Measurements from ENCODE around the gene IGSF21.

The IGSF21 gene

DNA sequence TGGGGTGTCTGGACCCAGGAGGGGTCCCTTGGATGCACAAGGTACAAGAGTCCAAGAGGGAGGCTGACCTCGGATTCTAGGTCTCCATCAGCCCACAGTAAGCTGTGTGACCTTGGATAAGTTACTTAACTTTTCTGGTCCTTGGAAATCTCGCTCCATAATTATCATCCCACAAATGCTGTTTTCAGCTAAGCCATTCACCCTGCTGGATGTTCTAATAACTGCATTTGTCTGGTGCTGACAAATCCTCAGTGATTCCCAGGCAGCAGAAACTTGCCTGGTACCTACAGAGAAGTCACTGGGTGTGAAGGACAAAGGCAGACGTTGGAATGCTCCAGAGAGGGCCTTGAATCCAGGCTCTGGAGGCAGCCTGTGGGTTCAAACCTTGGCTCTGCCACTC is 89.7 kb downstream of the IGSF21 start:
- Histone ChIP-seq H3K27me3 (ENCODE audit: control insufficient read depth, insufficient read depth, low read length) (peaks cover 13% of the 10 kb centered on the region; the same call in 1 of the 2 replicates), H3K9ac (ENCODE audit: low read length) (no peak overlapping the region), H3K27ac (ENCODE audit: low read depth, low read length) (no peak overlapping the region), H3K36me3 (ENCODE audit: control insufficient read depth, insufficient read depth, low read length) (no peaks in the 10 kb centered on the region), H3K9me3 (ENCODE audit: control insufficient read depth, insufficient read depth, low read depth, low read length) (no peaks in the 10 kb centered on the region), H3K4me3 (ENCODE audit: low read depth, low read length) (no peak overlapping the region), H3K4me1 (ENCODE audit: control insufficient read depth, insufficient read depth, low read length) (peaks cover 15% of the 10 kb centered on the region)

DNA sequence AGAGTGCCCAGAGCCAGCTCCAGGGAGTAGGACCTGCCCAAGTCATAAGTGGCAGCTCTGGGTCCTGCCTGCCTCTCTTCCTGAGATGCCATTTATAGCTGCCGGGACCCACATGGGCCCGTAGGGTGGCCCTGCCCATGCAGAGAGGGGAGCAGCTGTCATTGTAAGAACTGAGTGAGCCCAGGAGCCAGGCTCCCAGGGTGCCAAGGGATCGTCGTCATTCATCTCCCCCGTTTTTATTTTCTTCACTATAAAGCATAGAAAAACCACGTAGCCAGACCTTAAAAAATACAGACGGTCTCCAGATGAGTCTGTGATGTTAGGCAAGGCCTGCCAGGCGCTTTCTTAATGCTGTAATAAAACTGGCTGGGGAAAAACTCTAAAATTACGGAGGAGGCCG is 90.7 kb downstream of the IGSF21 start:
- H3K9me3 ChIP-seq (ENCODE audit: control insufficient read depth, insufficient read depth, low read depth, low read length) = no peaks in the 10 kb centered on the region
- H3K4me1 ChIP-seq (ENCODE audit: control insufficient read depth, insufficient read depth, low read length) = peaks cover 10% of the 10 kb centered on the region
- peaks cover 13% of the 10 kb centered on the region; the same call in 1 of the 2 replicates for H3K27me3 ChIP-seq (ENCODE audit: control insufficient read depth, insufficient read depth, low read length)
- H3K36me3 ChIP-seq (ENCODE audit: control insufficient read depth, insufficient read depth, low read length) = no peaks in the 10 kb centered on the region
- no peak overlapping the region for H3K27ac ChIP-seq (ENCODE audit: low read depth, low read length)
- no peak overlapping the region for H3K4me3 ChIP-seq (ENCODE audit: low read depth, low read length)
- no peak overlapping the region for H3K9ac ChIP-seq (ENCODE audit: low read length)

DNA sequence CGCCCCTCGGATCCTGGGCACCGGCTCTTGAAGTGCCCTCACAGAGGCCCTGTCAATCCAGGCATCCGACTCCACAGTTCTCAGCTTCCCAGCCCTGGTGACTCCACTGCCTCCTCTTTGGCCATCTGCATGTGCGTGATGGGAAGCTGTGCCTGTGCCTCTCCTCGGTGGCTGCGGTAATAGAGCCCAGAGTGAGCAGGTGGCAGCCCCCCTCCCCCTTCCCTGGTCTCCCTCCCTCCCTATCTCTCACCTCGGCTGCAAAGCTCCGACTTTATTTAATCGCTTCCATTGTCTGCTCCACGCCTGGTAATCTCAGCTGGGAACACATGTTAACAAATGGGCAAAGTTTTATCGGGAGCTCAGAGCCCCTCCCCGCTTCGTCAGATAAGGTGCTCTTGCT is 91.9 kb downstream of the IGSF21 start:
- no peaks in the 10 kb centered on the region for H3K36me3 ChIP-seq (ENCODE audit: control insufficient read depth, insufficient read depth, low read length)
- H3K27me3 ChIP-seq (ENCODE audit: control insufficient read depth, insufficient read depth, low read length) = peaks cover 13% of the 10 kb centered on the region; the same call in 1 of the 2 replicates
- H3K9ac ChIP-seq (ENCODE audit: low read length) = no peak overlapping the region
- H3K4me3 ChIP-seq (ENCODE audit: low read depth, low read length) = no peak overlapping the region
- H3K27ac ChIP-seq (ENCODE audit: low read depth, low read length) = no peak overlapping the region
- no peaks in the 10 kb centered on the region for H3K9me3 ChIP-seq (ENCODE audit: control insufficient read depth, insufficient read depth, low read depth, low read length)
- peaks cover 12% of the 10 kb centered on the region for H3K4me1 ChIP-seq (ENCODE audit: control insufficient read depth, insufficient read depth, low read length)

DNA sequence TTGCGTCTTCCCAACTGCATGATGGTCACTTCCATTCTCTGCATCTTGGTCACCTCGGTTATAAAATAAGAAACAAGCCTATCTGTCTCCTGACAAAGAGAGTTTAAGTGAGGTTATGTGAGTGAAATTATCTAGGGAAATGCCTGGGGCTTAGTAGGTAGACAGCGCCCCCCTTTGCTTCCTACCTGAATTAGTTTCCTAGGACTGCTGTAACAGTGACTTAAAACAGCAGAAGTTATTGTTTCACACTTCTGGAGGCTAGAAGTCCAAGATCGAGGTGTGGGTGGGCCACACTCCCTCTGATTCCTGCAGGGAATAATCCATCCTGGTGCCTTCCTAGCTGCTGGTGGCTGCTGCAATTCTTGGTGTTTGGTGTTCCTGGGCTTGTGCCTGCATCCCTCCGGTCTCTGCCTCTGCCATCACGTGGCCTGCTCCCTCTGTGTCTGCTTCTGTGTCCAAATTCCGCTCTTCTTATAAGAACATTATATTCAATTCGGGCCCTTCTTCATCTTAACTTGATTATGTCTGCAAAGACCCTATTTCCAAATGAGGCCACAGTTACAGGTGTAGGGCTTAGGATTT is 92.6 kb downstream of the IGSF21 start:
- Histone ChIP-seq H3K27ac (ENCODE audit: low read depth, low read length) (no peak overlapping the region), H3K9ac (ENCODE audit: low read length) (no peak overlapping the region), H3K9me3 (ENCODE audit: control insufficient read depth, insufficient read depth, low read depth, low read length) (no peaks in the 10 kb centered on the region), H3K27me3 (ENCODE audit: control insufficient read depth, insufficient read depth, low read length) (peaks cover 10% of the 10 kb centered on the region; the same call in 1 of the 2 replicates), H3K36me3 (ENCODE audit: control insufficient read depth, insufficient read depth, low read length) (no peaks in the 10 kb centered on the region), H3K4me3 (ENCODE audit: low read depth, low read length) (no peak overlapping the region), H3K4me1 (ENCODE audit: control insufficient read depth, insufficient read depth, low read length) (peaks cover 18% of the 10 kb centered on the region)

DNA sequence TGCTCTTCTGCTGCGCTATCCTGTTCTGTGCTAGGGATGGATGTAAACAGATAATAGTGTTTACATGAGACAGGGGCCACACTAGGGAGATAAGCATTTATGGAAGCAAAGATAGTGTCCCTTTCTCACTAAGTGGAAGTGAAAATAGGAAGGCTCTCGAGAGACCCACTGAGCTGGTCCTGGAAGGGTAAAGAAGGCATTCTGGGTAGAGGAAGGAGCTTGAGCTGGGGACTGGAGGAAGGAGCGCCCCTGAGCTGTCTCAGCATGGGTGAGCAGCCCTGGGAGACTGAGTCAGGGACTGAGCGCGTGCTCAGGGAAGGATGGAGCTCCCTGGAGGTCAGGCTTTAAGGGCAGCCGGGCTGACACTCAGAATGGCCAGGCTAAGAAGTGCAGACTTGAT is 93.3 kb downstream of the IGSF21 start:
- Histone ChIP-seq H3K27me3 (ENCODE audit: control insufficient read depth, insufficient read depth, low read length) (peaks cover 3% of the 10 kb centered on the region; the same call in 1 of the 2 replicates), H3K9me3 (ENCODE audit: control insufficient read depth, insufficient read depth, low read depth, low read length) (no peaks in the 10 kb centered on the region), H3K4me1 (ENCODE audit: control insufficient read depth, insufficient read depth, low read length) (peaks cover 20% of the 10 kb centered on the region), H3K27ac (ENCODE audit: low read depth, low read length) (no peak overlapping the region), H3K9ac (ENCODE audit: low read length) (no peak overlapping the region), H3K36me3 (ENCODE audit: control insufficient read depth, insufficient read depth, low read length) (no peaks in the 10 kb centered on the region), H3K4me3 (ENCODE audit: low read depth, low read length) (no peak overlapping the region)

DNA sequence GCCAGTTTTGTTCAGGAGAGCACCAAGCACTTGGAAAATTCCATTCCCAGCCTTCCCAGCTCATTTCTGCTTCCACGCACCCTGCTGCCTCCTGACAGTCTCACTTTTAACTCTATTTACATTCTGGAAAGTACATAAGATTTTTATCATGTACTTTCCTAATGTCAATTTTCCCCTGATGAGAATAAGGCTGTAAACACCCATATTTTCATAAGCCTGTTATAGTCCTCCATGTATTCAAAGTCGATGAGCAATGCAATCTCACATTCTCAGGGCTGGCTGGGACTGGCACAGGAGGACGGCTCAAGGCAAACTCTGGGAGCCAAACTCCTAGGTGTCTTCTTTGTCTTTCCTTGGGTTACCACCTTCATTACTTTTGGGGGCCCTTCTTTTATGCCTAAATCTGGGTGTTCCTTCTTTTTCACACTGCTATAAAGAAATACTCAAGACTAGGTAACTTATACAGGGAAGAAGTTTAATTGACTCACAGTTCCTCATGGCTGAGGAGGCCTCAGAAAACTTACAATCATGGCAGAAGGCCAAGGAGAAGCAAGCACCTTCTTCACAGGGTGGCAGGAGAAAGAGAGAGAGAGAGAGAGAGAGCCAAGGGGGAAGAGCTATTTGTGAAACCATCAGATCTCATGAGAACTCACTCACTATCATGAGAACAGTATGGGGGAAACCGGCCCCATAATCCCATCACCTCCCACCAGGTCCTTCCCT is 94.6 kb downstream of the IGSF21 start:
- no peaks in the 10 kb centered on the region; the same call in 1 of the 2 replicates for H3K27me3 ChIP-seq (ENCODE audit: control insufficient read depth, insufficient read depth, low read length)
- no peaks in the 10 kb centered on the region for H3K36me3 ChIP-seq (ENCODE audit: control insufficient read depth, insufficient read depth, low read length)

DNA sequence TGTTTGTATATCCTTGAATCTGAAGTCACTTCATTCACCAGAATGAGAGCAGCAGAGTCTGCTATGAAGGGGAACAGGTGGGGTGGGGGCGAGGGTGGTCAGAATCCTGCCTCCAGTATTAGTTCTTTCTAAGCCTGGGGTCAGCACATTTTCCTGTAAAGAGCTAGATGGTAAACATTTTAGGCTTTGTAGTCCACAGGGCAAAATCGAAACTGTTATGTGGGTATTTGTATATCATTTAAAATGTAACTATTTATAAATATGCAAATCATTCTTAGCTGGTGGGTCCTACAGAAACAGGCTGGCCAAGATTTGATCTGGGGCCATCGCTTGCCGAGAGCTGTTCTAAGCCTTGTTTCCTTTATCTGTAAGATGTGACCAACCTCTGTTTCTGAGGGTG is 96.0 kb downstream of the IGSF21 start:
- H3K9ac ChIP-seq (ENCODE audit: low read length) = no peak overlapping the region
- H3K4me1 ChIP-seq (ENCODE audit: control insufficient read depth, insufficient read depth, low read length) = peaks cover 24% of the 10 kb centered on the region
- no peaks in the 10 kb centered on the region for H3K27me3 ChIP-seq (ENCODE audit: control insufficient read depth, insufficient read depth, low read length)
- no peak overlapping the region for H3K27ac ChIP-seq (ENCODE audit: low read depth, low read length)
- H3K36me3 ChIP-seq (ENCODE audit: control insufficient read depth, insufficient read depth, low read length) = no peaks in the 10 kb centered on the region
- H3K9me3 ChIP-seq (ENCODE audit: control insufficient read depth, insufficient read depth, low read depth, low read length) = peaks cover 7% of the 10 kb centered on the region
- no peak overlapping the region for H3K4me3 ChIP-seq (ENCODE audit: low read depth, low read length)

More for the DNA sequence above, 94.6 kb downstream of the IGSF21 start:
- Histone ChIP-seq H3K27ac (ENCODE audit: low read depth, low read length) (no peak overlapping the region), H3K9ac (ENCODE audit: low read length) (no peak overlapping the region), H3K4me3 (ENCODE audit: low read depth, low read length) (no peak overlapping the region), H3K4me1 (ENCODE audit: control insufficient read depth, insufficient read depth, low read length) (peaks cover 21% of the 10 kb centered on the region), H3K9me3 (ENCODE audit: control insufficient read depth, insufficient read depth, low read depth, low read length) (peaks cover 7% of the 10 kb centered on the region)

DNA sequence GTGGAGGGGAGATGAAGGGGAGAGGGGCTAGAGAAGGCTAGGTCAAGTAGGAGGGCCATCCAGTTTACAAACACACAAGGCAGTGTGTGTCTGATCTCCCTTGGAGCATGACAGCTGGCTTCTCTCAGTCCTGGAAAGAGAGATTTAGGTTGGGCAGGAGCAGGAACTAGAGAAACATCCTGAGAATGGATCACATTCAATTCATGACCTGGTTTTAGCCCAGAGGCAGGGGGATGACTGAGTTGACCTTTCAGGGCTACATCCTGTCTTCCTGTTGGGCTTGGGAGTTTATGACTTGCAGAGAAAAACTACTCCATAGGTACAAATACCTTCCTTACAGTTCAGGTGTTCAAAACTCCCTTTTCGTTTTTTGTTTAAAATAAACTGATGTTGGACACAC is 97.0 kb downstream of the IGSF21 start:
- Histone ChIP-seq H3K36me3 (ENCODE audit: control insufficient read depth, insufficient read depth, low read length) (no peaks in the 10 kb centered on the region), H3K4me3 (ENCODE audit: low read depth, low read length) (no peak overlapping the region), H3K27me3 (ENCODE audit: control insufficient read depth, insufficient read depth, low read length) (no peaks in the 10 kb centered on the region), H3K9ac (ENCODE audit: low read length) (no peak overlapping the region), H3K27ac (ENCODE audit: low read depth, low read length) (no peak overlapping the region), H3K4me1 (ENCODE audit: control insufficient read depth, insufficient read depth, low read length) (peaks cover 19% of the 10 kb centered on the region), H3K9me3 (ENCODE audit: control insufficient read depth, insufficient read depth, low read depth, low read length) (peaks cover 7% of the 10 kb centered on the region)

DNA sequence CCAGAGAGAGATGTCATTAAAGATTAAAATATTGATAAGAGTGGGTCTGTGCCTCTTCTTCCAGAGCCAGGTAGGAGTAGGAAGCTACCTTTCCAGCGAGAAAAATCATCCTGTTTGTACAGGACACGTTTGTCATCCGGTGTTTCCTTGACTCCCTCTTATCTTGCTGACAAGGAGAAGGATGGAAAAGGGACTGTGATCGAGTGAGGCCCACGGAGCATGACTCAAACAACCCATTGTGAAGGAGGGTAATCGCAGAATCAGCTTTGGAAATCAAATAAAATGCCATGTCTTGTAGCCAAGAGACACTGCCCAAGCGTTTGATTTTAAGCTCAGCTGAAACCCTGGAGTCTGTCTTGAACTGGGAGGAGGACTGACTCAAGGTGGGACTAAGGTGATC is 97.7 kb downstream of the IGSF21 start:
- no peak overlapping the region for H3K9ac ChIP-seq (ENCODE audit: low read length)
- peaks cover 14% of the 10 kb centered on the region for H3K4me1 ChIP-seq (ENCODE audit: control insufficient read depth, insufficient read depth, low read length)
- no peak overlapping the region for H3K4me3 ChIP-seq (ENCODE audit: low read depth, low read length)
- no peak overlapping the region for H3K27ac ChIP-seq (ENCODE audit: low read depth, low read length)
- no peaks in the 10 kb centered on the region for H3K36me3 ChIP-seq (ENCODE audit: control insufficient read depth, insufficient read depth, low read length)
- H3K27me3 ChIP-seq (ENCODE audit: control insufficient read depth, insufficient read depth, low read length) = no peaks in the 10 kb centered on the region
- peaks cover 7% of the 10 kb centered on the region for H3K9me3 ChIP-seq (ENCODE audit: control insufficient read depth, insufficient read depth, low read depth, low read length)

DNA sequence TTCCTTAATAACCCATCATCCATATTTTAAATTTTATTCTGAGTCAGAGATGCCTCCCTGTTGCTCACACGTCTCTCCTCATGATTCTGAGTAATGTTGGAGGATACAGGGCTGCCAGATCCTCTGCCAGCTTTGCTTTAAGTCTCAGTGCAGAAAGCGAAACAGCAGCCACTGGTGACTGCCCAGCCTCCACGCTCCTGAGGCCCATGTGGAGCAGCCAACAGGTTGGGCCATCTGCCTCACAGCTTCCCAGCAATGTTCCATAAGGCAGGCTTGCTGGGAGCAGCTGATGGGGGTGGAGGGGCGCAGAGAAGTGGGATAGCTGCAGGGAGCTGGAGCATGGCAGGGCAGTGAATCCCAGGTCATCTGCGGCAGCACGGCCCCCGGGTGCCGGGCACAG is 104.2 kb downstream of the IGSF21 start:
- no peaks in the 10 kb centered on the region for H3K36me3 ChIP-seq (ENCODE audit: control insufficient read depth, insufficient read depth, low read length)
- no peak overlapping the region for H3K9ac ChIP-seq (ENCODE audit: low read length)
- H3K9me3 ChIP-seq (ENCODE audit: control insufficient read depth, insufficient read depth, low read depth, low read length) = peaks cover 4% of the 10 kb centered on the region
- no peaks in the 10 kb centered on the region for H3K27me3 ChIP-seq (ENCODE audit: control insufficient read depth, insufficient read depth, low read length)
- peaks cover 21% of the 10 kb centered on the region for H3K4me1 ChIP-seq (ENCODE audit: control insufficient read depth, insufficient read depth, low read length)
- no peak overlapping the region for H3K4me3 ChIP-seq (ENCODE audit: low read depth, low read length)
- no peak overlapping the region for H3K27ac ChIP-seq (ENCODE audit: low read depth, low read length)

DNA sequence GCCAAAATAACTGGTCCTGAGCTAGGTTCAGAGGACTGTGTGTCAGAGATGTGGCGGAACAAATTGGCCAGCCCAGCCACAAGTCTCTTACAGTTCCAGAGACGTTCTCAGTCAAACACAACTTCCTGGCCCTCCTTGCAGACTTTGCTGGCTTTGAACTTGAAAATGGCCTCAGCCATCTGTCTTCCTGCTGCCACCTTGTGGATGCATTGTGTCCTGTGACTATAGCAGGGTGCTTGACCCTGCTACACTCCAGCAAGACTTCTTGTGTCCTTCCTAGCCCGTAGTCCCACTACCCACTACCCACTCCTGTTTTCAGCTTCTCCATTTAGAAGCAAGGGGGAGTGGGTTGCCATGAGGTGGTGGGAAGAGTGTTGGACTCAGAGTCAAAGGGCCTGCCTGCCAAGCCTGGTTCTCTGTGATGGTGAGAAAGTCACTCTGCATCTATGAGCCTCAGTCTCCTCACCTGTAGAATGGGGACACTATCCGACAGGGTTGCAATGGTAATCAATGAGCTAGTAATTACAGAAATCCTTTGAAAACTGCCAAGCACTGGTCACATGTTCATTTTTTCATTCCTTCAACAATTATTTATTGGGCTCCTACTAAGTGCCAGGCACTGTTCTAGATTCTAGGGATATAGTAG is 109.9 kb downstream of the IGSF21 start:
- 0 out of 2 replicates have a peak, but pooled peaks cover 4% of the 10 kb centered on the region for H3K4me1 ChIP-seq (ENCODE audit: control insufficient read depth, insufficient read depth, low read length)
- no peaks in the 10 kb centered on the region for H3K36me3 ChIP-seq (ENCODE audit: control insufficient read depth, insufficient read depth, low read length)
- no peaks in the 10 kb centered on the region for H3K9me3 ChIP-seq (ENCODE audit: control insufficient read depth, insufficient read depth, low read depth, low read length)
- no peak overlapping the region for H3K4me3 ChIP-seq (ENCODE audit: low read depth, low read length)
- H3K27me3 ChIP-seq (ENCODE audit: control insufficient read depth, insufficient read depth, low read length) = 0 out of 2 replicates have a peak, but pooled peaks cover 4% of the 10 kb centered on the region
- no peak overlapping the region for H3K27ac ChIP-seq (ENCODE audit: low read depth, low read length)
- no peak overlapping the region for H3K9ac ChIP-seq (ENCODE audit: low read length)
